ENCODE results near the gene CREB1.
"Not testable (repeated sequence)": the region's sequence is repeated elsewhere in the genome, so short reads cannot be mapped to it uniquely, and the experiment has no call there.

DNA sequence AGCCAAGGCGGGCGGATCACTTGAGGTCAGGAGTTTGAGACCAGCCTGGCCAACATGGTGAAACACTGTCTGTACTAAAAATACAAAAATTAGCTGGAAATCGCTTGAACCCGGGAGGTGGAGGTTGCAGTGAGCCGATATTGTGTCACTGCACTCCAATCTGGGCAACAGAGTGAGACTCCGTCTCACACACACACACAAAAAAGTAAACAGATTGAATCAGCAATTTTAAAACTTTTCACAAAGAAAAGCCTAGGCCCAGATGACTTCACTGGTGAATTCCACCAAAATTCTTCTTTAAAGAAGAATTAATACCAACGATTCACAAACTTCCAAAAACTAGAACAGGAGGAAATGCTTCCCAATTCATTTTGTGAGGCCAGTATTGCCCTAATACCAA lies 116.8 kb downstream of the CREB1 start:
- TF ChIP-seq, protein P1, sequence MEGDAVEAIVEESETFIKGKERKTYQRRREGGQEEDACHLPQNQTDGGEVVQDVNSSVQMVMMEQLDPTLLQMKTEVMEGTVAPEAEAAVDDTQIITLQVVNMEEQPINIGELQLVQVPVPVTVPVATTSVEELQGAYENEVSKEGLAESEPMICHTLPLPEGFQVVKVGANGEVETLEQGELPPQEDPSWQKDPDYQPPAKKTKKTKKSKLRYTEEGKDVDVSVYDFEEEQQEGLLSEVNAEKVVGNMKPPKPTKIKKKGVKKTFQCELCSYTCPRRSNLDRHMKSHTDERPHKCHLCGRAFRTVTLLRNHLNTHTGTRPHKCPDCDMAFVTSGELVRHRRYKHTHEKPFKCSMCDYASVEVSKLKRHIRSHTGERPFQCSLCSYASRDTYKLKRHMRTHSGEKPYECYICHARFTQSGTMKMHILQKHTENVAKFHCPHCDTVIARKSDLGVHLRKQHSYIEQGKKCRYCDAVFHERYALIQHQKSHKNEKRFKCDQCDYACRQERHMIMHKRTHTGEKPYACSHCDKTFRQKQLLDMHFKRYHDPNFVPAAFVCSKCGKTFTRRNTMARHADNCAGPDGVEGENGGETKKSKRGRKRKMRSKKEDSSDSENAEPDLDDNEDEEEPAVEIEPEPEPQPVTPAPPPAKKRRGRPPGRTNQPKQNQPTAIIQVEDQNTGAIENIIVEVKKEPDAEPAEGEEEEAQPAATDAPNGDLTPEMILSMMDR (IDR thresholded peaks at IDR 0.05), result not testable (repeated sequence)
- not testable (repeated sequence) for TF ChIP-seq POLR2A (IDR thresholded peaks at IDR 0.05)

All from adrenal gland (tissue), 5 donors.